ENCODE measurements around the gene CEP128. TPM values are rescaled to one million over a fixed set of nuclear protein-coding genes. Genes with fewer than 3 reads are reported as not detected.

CEP128 gene
- total RNA-seq, 1 donor, result 12.2 TPM

DNA sequence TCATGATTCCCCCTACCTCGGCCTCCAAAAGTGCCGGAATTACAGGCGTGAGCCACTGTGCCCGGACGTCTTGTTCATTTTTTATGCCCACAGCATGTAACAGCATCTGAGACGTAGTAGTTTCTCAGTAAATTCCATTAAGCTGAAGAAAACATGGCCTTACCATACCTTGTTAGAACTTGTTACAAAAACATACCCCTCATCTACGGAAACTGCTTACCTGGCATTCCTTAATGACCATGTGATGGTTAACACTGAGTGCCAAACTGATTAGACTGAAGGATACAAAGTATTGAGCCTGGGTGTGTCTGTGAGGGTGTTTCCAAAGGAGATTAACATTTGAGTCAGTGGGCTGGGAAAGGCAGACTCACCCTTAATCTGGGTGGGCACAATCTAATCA, 186.8 kb downstream of the CEP128 start:
- H3K4me3 ChIP-seq (ENCODE audit: low read depth, low read length), result no peak overlapping the region
- TF ChIP-seq, protein P1, sequence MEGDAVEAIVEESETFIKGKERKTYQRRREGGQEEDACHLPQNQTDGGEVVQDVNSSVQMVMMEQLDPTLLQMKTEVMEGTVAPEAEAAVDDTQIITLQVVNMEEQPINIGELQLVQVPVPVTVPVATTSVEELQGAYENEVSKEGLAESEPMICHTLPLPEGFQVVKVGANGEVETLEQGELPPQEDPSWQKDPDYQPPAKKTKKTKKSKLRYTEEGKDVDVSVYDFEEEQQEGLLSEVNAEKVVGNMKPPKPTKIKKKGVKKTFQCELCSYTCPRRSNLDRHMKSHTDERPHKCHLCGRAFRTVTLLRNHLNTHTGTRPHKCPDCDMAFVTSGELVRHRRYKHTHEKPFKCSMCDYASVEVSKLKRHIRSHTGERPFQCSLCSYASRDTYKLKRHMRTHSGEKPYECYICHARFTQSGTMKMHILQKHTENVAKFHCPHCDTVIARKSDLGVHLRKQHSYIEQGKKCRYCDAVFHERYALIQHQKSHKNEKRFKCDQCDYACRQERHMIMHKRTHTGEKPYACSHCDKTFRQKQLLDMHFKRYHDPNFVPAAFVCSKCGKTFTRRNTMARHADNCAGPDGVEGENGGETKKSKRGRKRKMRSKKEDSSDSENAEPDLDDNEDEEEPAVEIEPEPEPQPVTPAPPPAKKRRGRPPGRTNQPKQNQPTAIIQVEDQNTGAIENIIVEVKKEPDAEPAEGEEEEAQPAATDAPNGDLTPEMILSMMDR (IDR thresholded peaks at IDR 0.05; ENCODE audit: insufficient read depth, low read length), result no peak
- DNase-seq (ENCODE audit: low read depth), result no peak

DNA sequence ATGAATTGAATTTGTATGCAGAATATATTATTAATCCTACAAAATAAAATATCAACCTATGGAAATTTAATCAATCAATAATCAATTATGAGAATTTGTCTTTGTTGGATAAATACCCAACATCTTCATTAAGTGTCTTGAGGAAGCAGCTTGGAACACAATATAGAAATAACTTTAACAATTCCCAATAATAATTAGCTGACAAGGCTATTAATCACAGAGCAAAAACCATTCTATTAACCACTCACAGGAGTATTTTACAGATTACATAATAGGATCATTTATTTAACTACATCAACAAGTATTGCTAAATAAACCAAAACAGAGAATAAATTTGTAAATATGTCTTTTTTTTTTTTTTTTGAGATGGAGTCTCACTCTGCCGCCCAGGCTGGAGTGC, 190.3 kb downstream of the CEP128 start:
- TF ChIP-seq, protein P1 (IDR thresholded peaks at IDR 0.05; ENCODE audit: insufficient read depth, low read length), result no peak
- no peak overlapping the region for H3K4me3 ChIP-seq (ENCODE audit: low read depth, low read length)
- DNase-seq (ENCODE audit: low read depth), result no peak

DNA sequence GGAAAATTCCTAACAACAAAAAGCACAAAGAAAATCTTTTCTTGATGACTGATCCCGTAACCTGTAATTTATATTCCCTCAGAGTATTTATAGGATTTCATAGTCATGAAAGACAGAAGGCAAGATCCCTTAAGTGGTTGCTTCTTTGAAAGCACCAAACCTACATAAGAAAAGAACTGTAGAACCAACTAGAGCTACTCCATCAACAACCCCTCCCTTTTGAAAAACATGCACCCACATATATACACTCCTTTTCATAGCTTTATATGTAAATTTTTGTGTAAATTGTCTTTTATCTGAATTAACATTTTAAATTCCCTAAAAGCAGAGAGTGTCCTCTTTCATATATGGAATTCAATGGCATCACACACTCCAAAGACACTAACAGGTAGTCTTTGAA, 215.3 kb downstream of the CEP128 start:
- no peak overlapping the region for H3K4me3 ChIP-seq (ENCODE audit: low read depth, low read length)
- TF ChIP-seq, protein P1 (IDR thresholded peaks at IDR 0.05; ENCODE audit: insufficient read depth, low read length), result no peak
- no peak for DNase-seq (ENCODE audit: low read depth)

DNA sequence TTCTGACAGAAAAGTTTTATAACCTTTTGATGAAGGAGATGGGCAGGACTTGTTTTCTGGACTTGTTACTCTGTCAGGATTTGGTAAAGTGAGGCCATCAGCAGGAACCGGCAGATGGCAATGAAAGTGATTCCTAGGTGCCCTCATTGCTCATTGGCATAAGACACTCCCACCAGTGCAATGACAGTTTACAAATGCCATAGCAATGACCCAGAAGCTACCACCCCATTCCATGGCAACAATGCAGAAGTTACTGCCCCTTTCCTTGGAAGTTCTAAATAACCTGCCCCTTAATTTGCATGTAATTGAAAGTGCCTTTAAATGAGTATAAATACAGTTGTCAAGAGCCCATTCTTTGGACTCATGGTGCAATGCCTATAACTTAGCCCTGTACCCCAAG, 222.6 kb downstream of the CEP128 start:
- no peak for DNase-seq (ENCODE audit: low read depth)
- no peak overlapping the region for H3K4me3 ChIP-seq (ENCODE audit: low read depth, low read length)
- TF ChIP-seq, protein P1 (IDR thresholded peaks at IDR 0.05; ENCODE audit: insufficient read depth, low read length), result no peak

DNA sequence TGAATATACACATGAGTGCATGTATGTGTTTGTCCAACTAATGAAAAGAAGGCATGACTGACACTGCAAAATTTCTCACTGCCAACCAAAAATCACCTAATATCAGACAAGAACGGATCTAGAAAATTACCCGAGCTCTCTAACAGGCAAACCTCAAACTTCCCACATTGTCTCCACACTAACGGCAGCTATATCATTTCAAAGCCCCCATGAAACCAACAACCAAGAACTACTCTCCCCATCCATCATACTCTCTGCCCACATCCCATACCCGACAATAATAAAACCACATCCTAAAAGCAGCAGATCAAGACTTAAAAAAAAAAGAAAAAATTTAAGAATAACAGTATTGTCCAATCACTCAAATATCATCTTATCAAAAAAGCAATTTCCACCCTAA, 227.1 kb downstream of the CEP128 start:
- TF ChIP-seq, protein P1 (IDR thresholded peaks at IDR 0.05; ENCODE audit: insufficient read depth, low read length), result no peak
- DNase-seq (ENCODE audit: low read depth), result no peak
- H3K4me3 ChIP-seq (ENCODE audit: low read depth, low read length), result no peak overlapping the region

DNA sequence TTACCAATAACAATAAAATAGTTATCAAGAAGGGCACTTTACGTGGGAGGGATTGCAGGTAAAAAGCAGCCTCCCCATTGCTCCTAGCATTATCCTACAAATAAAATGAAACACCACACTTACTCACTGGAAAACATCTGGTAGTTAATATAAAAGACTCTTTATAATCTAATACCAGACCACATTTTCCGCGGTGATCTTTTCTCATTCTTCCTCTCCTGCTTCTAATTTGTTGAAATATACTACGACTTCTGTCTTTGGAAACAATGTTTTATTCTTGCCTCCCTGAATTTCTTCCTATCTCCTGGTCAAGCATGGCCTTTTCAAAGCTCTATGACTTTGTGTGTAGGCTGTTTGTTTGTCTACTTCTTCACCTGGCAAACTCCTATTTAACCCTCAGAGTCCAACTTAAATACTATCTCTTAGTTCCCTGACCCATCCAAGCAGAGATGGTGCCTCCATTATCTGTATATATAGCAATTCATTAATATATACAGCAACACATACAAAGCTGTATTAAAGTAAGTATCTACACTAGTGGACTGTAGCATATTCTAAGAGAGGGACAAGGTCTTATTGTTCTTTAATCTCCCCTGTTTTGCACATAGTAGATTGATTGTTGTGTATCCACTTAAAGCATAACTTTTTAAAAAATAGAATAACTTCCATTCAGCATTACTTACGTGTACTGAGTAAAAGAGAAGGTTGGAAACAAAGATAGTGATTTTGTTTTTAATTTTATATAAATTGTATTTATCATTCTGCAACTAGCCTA, 228.3 kb downstream of the CEP128 start:
- TF ChIP-seq, protein P1 (IDR thresholded peaks at IDR 0.05; ENCODE audit: insufficient read depth, low read length), result no peak
- no peak overlapping the region for H3K4me3 ChIP-seq (ENCODE audit: low read depth, low read length)
- no peak for DNase-seq (ENCODE audit: low read depth)

Measured in fibroblast of the aortic adventitia (primary cell).